NK-92 (cell line): Measurements from ENCODE around the gene CAPZB.

ENCODE experiments used
- DNase-seq: peaks from one replicate; lab custom pipeline; 2025; ENCODE audit not compliant: unreplicated experiment; lab: John Stamatoyannopoulos, UW

CAPZB gene

DNA sequence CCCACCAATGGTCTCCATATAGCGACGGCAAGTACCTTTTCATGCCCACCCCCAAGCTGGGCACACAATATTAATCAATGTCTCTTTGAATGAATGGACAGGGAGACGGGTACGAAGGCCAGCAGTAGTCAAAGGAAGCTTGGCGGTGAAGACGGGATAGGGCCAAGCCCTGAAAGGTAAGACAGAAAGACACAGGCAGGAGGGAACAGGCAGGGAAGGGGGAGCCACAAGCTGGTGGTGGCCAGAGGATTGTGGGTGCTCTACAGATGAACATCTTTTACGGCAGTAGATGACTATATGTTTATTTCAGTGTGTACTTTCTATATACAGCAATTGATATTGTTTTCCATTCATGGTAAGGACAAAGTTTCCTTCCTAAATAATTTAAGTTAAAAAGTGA is 16.3 kb downstream of the CAPZB start:
- no peak for DNase-seq

DNA sequence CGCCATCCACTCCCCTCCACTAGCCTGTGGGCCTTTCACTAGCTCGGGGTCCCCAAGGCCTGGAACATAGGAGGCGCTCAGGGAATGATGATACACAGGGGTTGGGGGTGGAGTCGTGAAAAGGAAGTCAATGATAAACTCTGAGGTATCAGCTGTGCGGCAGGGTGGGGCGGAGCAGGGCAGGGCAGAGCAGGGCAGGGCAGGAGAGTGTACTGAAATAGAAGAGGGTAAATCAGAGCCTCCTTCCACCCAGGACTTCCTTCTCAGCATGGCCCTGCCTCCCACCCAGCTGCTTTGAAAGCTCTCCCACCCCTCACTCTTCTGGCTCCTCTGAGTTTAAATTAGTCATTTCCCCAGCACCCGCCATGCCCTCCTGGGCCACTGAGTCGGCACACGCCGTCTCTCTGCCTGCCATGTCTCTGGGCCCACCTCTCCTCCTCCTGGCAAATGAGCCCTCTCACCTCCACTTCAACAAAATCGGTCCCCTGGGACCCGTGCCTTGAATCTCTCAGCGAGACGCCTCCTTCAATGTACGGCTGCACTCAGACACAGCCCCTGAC is 16.9 kb downstream of the CAPZB start:
- DNase-seq = no peak

- no peak for DNase-seq
These were observed 17.8 kb downstream of the CAPZB start for GRCh38 chr1:19467199-19468187.

DNA sequence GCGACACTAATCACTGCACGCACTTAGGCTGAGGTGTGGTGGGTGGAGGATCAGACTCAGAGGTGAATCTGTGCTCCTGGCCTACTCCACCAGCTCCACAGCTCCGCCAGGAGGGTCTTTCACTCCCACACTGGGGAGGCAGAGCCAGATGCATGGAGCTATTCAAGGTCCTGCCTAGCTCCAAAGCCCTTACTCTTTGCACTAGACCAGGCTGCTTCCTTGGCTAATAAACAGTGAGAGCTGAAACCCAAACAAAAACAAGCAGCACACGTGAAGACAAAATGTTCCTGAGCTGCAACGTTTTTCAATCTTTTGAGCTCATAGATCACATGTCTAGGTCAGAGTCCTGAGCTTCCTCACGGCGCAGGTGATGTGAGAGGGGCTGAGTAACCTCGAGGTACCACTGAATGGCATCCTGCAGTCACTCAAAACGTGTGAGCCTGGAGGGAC is 19.2 kb downstream of the CAPZB start:
- no peak for DNase-seq

DNA sequence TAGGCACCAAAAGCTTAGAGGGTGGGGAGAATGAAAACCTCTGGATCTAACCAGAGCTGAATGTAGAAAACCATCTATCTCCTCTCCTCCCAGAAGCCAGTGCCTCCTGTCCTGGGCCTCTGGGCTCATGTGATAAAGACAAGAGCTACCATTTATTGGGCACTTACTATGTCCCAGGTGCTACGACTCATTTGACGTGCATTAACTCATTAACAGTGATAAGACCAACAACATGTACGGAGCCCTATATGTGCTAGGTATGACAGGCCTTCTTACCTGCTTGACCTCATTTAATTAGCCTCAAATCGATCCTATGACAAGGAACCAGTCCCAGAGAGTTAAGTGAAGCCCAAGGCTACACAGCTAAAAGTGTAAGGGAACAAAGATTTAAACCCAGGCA is 19.7 kb downstream of the CAPZB start:
- DNase-seq = no peak

DNA sequence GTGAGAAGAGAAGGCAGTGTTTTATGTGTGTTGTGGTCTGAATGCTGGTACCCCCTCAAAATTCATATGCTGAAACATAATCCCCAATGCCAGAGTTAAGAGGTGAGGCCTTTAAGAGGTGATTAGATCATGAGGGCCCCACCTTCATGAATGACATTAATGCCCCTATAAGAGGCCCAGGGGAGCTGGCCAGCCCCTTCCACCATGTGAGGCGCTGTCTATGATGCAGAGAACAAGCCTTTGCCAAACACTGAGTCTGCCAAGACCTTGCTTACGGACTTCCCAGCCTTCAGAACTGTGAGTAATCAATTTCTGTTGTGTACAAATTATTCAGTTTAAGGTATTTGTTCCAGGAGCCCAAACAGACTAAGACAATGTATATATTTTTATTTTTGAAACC is 20.2 kb downstream of the CAPZB start:
- no peak for DNase-seq

- no peak for DNase-seq
These were observed 20.6 kb downstream of the CAPZB start for GRCh38 chr1:19464696-19465095.

DNA sequence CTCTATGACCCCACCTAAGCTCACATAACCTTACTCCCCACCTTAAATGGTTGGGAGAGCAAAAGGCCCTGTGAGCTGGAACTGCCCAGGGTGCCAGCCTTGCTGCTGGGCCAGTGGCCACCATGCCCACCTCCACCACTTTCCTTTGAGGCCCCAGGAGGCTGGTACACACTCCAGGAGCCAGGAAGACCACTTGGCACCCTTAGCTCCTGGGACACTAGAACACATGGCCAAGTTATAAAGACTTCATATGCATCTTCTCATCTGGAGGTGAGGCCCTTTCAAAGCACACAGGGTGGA is 21.9 kb downstream of the CAPZB start:
- no peak for DNase-seq

DNA sequence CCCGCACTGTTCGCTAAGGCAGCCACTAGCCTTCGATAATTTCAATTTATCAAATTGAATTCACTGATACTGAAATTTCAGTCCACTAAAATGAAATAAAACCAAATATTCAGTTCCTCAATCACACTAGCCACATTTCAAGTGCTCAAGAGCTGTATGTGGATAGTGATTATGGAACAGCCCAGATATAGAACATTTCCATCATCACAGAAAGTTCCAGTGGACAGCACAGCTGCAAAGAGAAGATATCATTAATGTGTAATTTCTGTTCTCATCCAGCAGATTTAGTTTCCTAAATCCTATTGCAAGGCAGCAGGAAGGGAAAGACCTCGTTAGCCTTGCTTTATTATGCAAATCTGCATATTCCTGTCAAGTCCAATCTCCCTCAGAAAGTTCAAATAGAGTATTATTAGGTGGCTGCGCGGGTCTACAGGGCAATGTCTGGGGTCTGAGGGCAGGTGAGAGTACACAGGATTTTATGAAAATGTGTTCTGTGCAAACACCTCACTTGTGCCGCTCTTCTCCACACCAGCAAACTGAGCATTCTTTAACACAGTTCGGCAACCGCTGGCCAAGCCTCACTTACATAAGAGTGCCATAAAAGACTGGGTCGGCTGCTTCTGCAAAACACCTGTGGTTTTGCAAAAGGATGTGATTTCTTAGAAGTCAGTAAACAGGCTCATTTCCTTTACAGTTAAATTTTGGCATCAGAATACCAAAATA is 22.4 kb downstream of the CAPZB start:
- DNase-seq = no peak

- DNase-seq = no peak
These were observed 24.2 kb downstream of the CAPZB start for GRCh38 chr1:19461220-19461554.

DNA sequence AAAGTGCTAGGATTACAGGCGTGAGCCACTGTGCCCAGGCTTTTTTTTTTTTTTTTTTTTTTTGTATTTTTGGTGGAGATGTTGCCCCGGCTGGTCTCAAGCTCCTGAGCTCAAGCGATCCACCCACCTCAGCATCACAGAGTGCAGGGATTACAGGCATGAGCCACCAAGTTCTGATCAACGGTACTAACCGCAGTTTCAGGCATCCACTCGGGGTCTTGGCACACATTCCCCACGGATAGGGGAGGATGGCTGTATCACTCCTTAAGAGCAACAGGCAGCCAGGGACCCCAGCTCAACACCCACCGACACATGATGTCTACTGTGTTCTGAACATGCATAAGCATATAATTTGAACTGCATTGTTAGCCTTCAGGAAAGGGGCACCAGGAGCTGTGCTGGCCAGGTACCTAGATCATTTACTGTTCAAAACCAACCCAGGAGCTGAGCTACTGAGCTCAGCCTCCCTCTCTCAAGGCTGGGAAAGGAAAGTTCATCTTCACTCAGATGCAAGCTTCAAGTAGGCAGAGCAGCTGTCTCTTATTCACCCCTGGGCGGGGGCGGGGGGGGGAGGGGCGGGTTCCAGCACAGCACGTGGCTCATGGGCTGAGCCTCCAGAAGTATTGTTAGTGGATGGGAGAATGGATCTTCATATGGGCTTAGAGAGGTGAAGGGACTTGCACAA is 24.7 kb downstream of the CAPZB start:
- no peak for DNase-seq

DNA sequence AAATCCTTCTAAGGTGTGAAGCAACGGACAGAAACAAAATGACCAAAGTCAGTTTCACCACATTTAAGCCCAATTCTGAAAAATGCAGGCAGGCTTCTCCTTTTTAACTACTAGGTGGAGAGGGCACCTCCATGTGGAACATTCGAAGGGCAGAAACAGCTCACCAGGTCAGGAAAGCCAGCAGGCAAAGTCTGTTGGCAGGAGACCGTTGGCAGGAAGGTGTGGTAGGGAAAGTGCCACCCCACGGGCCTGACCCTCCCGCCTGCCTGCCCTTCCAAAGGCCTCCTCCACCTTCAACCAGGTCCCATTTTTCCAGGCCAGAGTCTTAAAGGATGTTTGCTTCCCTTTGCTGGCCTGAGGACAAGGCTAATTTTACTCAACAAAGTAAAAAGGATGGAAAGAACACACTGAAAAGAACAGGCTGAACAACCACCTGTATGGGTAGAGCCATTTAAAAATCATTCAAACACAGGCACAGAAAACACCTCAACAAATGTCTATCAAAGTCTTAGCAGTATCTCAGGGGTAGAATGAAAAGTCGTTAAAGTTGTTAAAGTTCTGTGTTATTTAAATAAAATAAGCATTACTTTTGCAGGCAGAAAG is 26.4 kb downstream of the CAPZB start:
- DNase-seq = no peak

GRCh38 chr1:19457607-19458006 is 27.7 kb downstream of the CAPZB start:
- no peak for DNase-seq

DNA sequence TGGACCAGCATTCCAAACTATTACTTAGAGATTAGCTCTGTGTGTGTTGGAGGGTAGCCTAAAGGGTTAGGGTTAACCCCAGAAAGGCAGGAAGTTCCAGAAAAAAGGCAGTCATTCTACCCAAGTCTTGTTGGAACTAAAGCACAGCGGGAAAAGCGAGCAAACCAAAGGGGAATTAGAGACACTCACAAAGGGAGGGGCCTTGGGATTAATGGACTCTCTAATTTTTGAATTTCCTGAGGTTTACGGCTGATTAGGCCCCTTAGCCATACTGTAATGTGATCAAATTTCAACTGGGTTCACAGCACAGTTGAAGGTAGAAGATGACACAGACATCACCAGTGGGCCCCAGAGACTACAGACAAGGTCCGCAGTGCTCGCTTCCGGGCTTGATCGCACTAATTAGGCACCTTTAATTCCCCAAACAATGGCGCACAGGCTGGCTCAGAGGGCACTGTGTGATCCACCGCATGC is 28.3 kb downstream of the CAPZB start:
- no peak for DNase-seq

DNA sequence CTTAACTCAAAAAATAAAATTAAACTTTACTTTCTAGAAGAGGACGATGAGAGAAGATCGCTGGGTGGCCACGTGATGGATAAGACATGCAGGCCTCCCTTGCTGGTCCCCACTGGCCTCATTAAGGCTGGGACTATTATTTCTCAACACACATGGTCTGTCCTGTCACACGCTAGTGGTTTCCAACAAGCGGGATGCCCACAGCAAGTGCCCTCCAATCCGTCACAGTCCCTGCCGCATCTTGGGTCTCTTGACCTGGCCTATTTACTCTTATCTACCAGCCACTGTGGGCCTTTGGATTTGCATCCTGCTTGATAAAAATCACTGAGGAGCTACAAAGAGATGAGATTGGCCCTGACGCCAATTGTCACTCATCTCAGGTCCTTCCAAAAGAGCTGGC is 30.0 kb downstream of the CAPZB start:
- no peak for DNase-seq

GRCh38 chr1:19454265-19455146 is 30.8 kb downstream of the CAPZB start:
- DNase-seq = no peak

DNA sequence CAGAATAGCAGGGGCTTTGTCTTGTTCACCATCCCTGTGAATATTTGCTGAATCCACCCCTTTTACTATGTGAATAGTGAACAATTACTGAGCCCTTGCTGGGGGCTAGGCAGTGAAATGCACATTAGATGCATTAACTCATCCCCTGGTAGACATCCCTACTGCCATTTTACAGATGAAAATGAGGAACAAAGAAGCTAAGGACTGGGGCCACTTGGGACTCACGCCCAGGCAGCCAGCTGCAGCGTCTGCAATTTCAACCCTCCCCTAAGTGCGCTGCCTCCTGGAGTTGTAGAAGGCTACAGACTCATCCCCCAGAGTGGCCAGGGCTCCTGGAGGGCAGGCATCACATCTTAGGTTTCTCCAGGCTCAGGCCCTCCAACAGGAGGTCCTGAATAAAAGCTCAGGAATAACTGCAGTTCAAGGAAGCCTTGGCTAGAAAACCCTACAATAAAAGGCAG is 31.6 kb downstream of the CAPZB start:
- DNase-seq = no peak

- no peak for DNase-seq
These were observed 33.1 kb downstream of the CAPZB start for GRCh38 chr1:19452221-19452663.

- DNase-seq = no peak
These were observed 34.4 kb downstream of the CAPZB start for GRCh38 chr1:19450811-19451515.
